CD4-positive, alpha-beta T cell treated with Interleukin-1 beta for 1 hour (primary cell): ENCODE data around the gene MED7.

ENCODE experiments used
- DNase-seq, 2 donors: peaks; one replicate each; pipeline ENCODE4 v3.0.0-alpha.2; 2020 to 2022

The MED7 gene

DNA sequence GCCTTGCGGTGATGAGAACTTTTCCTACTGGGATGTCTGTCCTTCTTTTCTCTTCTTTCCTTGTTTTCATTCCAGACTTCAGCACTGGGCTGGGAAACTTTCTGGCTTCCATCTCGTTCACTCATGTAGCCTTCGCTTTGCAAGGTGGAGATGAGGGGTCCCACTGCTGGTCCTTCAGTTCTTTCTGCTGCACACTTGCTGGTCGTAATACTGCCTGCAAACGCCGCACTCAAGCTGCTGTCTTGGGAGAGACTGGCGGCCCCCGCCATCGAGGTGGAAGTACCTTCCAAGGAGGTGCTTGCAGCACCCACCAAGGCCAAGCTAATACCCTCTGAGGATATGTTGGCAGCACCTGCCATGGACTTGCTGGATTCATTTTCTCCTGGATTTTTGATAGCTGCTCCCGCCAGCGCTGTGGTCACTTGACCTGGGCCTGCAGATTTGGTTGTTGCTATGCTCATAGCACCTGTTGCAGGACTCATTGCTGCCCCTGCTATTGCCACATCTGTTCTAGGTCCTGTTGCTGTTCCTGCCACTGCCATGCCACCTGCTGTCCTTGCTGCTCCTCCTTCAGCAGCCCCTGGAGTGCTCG is 20.4 kb upstream of the MED7 start:
- no peak for DNase-seq

DNA sequence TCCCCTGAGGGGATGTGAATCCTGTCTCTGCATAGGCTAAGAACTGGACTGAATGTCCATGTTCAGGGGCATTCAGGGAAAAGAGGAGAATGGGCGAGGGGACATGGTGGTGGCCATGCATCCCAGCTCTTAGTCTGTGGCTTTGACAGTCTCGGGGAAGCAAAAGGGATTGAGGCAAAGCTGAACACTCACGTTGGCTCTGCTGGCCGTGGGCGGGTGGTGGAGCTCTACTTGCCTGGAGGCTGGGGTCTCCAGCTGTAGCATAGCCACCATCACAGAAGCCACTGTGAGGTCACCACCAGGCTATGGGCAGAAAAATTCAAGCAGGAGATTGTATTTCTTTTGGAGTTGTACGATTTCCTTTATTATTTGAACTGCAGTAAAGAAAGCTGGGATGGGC is 19.3 kb upstream of the MED7 start:
- DNase-seq: no peak

DNA sequence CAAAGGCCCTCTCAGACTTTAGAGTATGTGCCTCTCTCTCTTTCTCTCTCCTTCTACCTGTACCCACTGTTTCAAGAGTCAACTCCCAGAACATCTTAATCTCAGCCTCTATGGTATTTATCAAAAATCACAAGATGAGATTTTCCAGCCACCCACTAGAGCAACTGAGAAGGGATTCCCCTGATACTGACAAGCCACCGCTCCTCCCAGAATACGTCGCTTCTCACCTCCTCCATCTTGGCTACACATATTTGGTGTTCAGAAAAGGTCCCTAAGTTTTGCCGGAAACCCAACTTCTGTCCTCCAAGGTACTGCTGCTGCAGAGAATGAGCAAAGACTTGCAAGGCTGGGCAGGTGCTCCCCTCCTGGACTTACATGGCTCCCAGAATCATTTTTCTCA is 17.3 kb upstream of the MED7 start:
- DNase-seq: peak; percentile 28 to 76

DNA sequence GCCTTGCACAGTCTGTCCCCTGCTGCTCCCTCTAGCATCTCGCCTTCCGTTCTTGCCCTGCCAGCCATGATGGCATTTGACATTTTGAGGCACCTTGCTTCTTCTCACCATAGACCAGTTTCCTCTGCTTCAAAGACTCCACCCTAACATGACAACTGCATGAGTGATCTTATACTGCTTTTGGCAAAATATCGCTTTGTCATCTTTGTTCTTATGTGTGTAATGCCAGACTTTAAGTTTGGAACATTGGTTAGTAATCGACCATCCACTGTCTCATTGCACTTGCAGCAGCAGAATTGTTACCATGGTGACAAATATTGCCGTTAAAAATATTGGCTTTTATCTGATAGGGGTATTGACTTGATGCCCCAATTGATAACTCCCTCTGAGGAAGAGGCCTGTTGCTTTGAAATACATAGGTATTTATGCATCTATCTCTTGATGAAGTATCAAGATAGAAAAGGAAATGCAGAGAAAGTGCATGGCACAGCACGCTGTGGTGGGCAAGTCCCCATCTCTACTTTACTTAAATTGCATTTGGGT is 16.6 kb upstream of the MED7 start:
- DNase-seq: peak; percentile 30 to 83

DNA sequence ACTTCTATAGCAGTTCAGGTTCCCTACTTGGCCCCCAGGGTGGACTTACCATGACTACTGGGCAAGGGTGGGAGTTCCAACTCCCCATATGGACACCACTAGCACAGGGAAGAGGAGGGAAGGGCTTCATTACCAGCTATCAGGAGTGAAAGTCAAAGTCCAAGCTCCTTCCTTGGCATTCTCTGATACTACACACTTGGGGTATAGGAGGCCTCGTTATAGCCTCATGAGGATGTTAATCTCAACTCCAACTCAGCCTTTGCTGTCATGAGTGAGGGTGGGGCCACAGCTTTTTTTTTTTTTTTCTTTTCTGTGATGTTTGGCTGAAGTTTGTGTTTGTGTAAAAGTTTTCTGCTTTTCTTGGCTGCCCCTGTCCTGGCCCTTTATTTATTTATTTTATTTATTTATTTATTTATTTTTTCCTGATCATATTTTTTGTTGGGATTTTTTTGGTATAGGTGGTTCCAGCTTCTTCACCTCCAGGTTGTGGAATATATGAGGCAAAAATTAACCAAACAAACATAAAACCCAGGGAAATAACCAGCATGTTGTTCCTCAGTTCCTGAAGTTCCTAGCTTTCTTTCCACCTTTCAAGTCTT is 14.7 kb upstream of the MED7 start:
- no peak for DNase-seq

DNA sequence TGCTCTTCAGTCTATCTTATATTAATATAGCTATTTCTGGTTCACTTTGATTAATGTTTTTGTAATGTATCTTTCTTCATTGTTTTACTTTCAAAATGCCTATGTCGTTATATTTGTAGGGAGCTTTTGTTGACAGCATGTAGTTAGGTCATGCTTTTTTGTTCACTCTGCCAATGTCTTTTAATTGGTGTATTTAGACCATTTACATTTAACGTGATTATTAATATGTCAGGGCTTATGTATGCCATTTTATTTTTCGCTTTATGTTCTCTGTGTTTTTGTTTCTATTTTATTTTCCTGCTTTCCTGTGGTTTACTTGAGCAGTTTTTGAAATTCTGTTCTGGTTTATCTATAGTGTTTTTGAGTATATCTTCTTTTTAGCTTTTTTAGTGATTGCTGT is 12.6 kb upstream of the MED7 start:
- no peak for DNase-seq

DNA sequence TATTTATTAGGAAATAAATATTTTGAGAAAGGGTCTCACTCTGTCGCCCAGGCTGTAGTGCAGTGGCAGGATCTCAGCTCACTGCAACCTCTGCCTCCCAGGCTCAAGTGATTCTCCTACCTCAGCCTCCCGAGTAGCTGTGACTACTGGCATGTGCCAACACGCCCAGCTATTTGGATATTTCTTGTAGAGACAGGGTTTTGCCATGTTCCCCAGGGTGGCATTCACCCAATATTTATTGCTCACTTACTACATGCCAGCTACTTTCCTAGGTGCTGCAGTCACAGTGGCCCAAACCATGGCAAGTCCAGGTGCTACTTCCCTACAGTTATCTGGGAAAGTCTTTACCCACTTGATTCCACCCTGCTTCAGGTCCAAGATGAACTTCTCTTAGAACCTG is 8.3 kb upstream of the MED7 start:
- no peak for DNase-seq

DNA sequence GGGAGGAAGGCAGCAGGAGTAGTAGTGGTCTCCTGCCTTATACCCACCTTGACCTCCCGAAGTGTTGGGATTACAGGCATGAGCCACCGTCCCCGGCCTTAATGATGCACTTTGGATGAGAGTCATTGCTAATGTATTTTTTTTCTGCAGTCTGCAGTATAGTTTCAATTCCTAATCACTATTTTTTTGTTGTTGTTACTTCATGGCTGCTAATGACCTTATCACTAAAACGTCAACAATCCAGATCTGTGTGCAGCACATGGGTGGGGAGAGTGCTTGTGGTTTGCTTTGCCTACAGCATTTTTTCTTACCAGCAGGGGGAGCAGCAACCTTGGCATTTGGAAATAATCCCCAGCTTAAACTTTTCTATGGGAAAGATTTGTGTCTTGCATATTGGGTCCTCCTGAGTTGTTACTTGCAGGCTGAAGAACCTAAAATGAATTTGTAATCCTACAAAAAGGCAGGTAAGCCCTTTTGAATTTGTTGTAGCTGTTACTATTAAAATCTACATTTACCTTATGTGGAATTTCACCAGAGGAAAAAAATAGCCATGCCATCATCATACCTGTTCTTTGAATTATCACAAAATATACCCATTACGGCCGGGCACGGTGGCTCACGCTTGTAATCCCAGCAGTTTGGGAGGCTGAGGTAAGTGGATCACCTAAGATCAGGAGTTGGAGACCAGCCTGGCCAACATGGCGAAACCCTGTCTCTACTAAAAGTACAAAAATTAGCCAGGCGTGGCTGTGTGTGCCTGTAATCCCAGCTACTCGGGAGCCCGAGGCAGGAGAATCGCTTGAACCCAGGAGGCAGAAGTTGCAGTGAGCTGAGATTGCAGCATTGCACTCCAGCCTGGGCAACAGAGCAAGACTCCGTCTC is 6.3 kb upstream of the MED7 start:
- DNase-seq: peak; percentile 77 to 89

DNA sequence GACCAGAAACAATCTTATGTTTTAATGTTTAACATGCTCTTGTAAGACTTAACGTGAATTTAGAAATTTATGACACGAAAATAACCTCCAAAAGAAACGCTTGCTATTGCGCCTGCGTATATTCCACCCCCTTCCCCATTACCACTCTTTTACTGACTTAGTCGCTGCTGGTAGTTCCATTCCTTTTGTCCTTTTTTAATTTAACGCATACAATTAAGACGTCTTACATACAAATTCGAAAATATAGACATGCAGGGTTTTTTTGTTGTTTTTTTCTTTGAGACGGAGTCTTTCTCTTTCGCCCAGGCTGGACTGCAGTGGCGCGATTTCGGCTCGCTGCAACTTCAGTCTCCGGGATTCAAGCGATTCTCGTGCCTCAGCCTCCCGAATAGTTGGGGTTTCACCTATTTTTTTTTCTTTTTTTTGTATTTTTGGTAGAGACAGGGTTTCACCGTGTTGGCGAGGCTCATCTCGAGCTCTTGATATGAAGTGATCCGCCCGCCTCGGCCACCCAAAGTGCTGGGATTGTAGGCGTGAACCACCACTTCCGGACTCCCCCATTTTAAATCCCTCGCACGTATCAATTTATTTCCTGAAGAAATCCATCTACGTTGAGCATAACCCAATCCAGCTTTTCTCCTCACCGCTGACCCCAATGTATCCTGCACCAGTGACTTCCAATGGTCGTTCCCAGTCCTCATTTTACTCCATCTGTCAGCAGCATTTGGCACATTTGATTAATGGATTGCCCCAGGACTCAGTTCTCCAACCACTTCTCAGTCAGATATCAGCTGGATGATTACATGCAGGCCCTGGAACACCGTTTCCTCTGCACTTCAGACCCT is 684 bp upstream of the MED7 start:
- DNase-seq: peak; percentile 30 to 59

DNA sequence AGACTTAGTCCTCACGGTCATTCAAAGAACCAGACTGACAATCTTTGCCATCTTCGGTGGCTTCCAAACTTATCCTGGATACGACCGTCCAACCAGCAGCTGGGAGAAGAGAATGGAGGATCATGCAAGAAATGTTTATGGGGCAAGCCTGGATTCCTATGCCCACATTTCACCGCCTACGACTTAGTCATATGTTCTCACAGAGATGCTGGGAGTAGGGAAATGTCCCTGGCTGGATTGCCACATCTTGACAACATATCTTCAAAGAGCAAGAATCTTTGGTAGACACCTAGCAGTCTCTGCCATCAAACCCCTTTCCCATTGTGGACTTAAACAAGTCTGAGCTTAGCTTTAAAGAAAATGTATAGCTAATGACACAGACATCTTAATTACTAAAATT is 5.0 kb downstream of the MED7 start:
- DNase-seq: no peak

DNA sequence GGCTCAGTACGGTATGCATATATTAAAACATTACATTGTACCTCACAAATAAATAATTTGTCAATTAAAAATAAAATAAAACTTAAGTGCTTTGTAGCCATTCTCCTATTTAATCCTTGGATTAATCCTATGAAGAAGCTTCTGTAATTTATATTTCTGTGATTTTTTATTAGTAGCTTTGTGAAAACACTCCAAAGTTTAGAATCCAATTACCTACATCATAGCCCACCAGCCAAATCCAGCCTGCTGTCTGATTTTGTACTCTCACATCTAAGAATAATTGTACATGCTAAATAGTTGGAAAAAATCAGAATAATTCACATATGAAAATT is 10.4 kb downstream of the MED7 start:
- no peak for DNase-seq

DNA sequence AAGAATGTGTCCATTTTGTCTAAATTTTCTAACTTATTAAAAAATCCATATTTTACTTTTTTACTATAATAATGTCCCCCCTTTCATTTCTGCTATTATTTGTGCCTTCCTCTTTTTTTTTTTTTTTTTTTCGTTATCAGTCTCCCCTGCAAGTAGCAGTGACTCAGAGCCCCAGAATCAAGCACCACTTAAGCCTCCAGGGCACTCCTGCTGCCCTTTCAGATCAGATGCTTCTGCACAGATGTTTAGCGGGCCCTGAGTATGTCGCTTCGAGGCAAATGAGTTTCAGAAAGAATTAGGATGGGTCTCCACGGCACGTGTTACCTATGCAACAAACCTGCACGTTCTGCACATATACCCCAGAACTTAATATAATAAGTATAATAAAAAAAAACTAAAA is 11.7 kb downstream of the MED7 start:
- no peak for DNase-seq

DNA sequence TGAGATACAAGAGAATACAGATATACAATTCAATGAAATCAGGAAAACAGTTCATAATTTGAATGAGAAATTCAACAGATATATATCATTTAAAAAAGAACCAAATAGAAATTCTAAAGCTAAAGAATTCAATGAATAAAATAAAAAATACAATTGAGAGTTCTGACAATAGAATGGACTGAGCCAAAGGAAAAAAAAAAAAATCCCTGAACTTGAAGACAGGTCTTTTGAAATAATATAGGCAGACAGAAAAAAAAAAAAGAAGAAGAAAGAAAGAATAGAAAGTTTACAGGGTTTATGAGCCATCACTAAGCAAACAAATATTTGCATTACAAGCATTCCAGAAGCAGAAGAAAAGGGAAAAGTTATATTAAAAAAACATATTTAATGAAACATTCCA is 21.0 kb downstream of the MED7 start:
- DNase-seq: no peak

DNA sequence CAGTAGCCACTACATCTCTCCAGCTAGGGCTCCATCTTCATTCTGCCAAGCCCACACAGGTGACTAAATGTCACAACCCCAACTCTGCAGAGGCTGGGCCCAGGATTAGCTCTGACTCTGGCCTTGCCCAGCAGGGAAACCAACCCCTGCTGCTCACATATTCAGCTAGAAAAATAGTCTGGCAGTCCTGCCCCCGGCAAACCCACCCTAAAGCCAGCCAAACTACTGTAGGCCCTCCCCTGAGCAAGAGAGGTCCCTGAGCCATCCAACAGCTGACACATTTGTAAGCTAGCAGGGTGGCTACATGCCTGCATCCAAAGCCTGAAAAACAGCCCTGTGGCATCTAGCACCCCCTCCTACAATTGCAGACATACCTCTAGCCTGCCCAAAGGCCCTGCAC is 22.6 kb downstream of the MED7 start:
- no peak for DNase-seq

DNA sequence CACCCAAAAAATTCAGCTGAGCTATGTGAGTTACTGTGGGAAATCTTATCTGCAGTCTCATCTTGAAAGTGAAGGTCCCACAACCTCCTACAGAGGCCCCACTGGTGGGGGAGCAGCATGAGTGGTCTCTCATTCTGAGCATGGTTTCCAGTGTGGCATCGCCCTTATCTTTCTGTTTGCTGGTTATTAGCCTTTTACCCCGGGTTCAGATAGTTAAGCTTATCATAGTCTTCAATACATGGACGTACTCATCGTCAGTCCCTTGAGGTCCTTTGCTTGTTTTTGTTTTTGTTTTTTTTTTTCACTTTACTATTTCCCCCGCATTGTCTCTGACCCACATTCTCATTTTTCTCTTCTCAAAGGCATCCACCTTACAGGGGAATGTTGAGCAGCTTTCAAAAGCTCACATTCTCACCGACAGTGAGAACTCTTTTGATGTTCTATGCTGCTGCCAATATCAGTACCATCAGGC is 26.1 kb downstream of the MED7 start:
- no peak for DNase-seq

DNA sequence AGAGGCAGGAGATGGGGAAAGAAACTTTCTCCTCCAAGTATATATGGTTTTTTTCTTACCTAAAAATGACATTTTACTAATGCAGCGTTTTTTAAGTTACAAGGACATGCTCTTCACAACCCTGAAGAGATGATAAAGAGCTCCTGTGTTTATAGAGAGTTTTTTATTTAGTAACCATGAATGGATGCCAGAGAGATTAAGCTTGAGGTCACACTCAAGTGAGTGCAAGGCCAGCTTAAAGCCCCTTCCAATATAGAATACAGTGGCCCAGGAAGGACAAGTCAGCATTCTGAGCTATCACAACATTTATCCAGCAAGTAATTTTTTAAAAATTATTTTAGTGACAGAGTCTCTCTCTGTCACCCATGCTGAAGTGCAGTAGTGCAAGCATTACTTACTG is 27.2 kb downstream of the MED7 start:
- no peak for DNase-seq

DNA sequence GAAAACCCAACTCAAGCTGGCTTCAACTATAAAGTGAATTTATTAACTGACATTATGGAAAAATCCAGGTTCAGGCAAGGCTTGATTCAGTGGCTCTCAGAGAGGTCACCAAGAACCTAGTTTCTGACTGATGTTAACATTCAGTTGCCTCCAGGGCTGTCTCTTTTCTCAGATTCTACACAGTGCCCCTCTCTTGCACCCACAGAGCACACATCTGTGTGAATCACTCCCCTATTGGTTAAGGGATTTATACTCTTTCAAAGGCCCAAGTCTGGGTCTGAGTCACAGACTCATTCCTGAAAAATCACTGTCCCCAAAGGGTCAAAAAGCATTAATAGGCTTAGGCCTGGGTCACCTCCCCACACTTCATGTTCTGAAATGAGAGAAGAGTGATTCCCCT is 27.7 kb downstream of the MED7 start:
- no peak for DNase-seq

DNA sequence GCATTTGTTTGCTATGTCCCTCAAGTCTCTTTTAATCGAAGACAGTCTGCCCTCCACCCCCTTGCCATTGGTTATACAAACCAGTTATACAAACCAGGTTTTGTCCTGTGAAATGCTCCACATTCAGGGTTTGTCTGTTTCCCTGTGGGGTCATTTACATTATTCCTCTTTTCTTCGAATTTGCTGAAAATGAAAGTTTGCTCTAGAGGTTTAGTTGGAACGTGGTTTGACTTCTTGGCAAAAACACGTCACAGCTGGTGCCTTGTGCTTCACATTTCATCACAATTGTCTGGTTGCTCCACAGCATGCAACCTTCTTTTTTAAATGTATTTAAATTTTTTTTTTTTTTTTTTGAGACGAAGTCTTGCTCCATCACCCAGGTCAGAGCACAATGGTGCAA is 29.7 kb downstream of the MED7 start:
- DNase-seq: peak in 1 of 2 donors; percentile 38

DNA sequence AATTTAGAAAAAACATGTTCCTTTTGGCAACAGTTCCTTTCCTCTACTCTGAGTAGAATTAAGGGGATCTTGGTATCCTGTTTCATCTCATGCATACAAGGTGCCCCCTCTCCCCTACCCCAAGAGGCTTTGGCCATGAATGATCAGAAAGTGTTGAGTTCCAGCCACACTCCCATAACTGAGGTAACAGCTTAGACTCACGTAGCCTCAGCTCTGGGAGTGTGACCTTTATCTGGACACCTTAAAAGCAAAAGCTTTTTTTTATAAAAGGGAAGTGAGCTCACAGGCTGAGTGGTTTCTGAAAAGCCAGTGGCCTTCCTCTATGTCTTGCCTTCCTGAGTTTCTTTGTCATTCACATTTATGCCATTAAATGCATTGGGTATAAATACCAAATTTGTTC is 32.9 kb downstream of the MED7 start:
- peak; percentile 20 to 39 for DNase-seq

DNA sequence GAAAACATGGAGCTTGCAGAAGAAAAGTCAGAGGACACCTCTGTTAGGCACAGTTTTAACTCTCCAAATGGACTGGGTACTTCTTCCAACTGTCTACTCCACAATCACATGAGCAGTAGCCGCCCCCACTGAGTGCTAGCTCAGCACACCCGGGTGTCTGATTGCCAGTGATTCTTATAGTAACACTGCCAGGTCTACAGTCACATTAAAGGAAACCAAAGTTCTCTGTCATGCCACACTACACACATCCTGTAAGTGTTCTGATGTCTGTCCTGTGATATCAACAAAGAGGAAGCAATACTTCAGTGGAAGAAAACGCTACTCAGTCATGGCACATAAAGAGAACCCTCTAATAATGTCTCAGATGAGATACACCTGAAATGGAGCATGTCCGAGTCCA is 33.7 kb downstream of the MED7 start, which contains the start of gene HAVCR2:
TSS of gene HAVCR2 (minus strand) at position 69 of the 400 bp plus-strand sequence. CDS start at position 8, 61 bp downstream.
- peak; percentile 54 to 58 for DNase-seq

DNA sequence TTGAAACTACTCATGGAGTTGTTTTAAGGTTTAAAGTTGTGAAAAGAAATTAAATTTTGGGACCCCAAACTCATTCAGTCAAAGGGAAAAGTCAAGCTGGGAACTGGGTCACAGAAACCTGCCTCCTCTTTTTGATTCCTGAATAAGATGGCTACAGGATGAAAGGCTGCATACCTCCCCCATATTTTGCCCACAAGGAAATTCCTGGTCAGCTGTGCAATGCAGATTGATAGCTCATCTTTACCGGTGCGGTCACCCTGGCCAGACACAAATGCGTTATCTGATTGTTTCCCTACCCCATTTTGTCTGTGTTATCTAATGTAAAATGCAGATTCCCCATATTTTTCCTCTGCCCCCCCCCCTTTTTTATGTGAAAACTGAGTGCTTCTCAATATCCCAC is 35.2 kb downstream of the MED7 start:
- no peak for DNase-seq

DNA sequence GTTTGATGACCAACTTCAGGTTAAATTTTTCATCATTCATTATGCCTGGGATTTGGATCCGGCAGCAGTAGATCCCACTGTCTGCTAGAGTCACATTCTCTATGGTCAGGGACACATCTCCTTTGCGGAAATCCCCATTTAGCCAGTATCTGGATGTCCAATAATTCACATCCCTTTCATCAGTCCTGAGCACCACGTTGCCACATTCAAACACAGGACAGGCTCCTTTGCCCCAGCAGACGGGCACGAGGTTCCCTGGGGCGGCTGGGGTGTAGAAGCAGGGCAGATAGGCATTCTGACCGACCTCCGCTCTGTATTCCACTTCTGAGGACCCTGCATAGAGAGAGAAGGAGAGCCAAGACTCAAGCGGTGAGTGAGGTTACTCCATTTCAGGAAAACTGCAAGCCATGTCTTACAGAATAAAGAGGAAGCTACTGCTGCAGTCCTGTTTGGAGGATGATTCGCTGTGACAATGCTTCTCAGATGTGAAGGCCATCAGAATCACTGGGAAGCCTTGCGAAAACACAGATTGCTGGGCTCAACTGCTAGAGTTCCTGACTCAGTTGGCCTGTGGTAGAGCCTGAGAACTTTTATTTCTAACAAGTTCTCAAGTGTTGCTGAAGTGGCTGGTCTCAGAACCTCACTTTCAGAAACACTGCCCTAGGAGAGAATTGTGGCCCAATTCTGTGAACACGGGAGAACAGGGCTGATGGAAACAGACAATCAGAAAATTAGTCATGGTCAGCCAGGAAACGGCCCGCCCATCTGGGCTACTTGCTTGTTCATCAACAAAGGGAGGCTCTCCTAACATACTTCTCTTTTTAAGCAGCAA is 35.8 kb downstream of the MED7 start:
- peak; percentile 7 to 61 for DNase-seq
